WTC11 (cell line): ENCODE results near the gene OPRD1.

ENCODE experiments used
- CTCF ChIP-seq: fragments of 200-600 bp; IDR thresholded peaks from 2 replicates; pipeline ENCODE4 v1.8.0; 2022; ENCODE audit warnings: antibody characterized with exemption
- ETV6 ChIP-seq: sonication (generic); formaldehyde crosslinking; IDR thresholded peaks from 2 replicates; pipeline ENCODE4 v1.8.1; 2022; ENCODE audit warnings: mild to moderate bottlenecking, missing genetic modification reagents
- HMGXB4 ChIP-seq: sonication (generic); formaldehyde crosslinking; IDR thresholded peaks from 2 replicates; pipeline ENCODE4 v1.8.1; 2023; ENCODE audit warnings: mild to moderate bottlenecking, moderate library complexity, missing genetic modification reagents
- MAX ChIP-seq: sonication (generic); formaldehyde crosslinking; IDR thresholded peaks from 2 replicates; pipeline ENCODE4 v1.8.0; 2022; ENCODE audit warnings: mild to moderate bottlenecking, missing genetic modification reagents
- MYBL2 ChIP-seq: sonication (generic); formaldehyde crosslinking; IDR thresholded peaks from 2 replicates; pipeline ENCODE4 v1.8.1; 2023; ENCODE audit warnings: mild to moderate bottlenecking, moderate library complexity, missing genetic modification reagents
- NR1H2 ChIP-seq: sonication (generic); formaldehyde crosslinking; IDR thresholded peaks from 2 replicates; pipeline ENCODE4 v1.9.0; 2021; ENCODE audit warnings: mild to moderate bottlenecking, moderate library complexity, missing genetic modification reagents
- RELA ChIP-seq: sonication (generic); formaldehyde crosslinking; IDR thresholded peaks from 2 replicates; pipeline ENCODE4 v1.8.1; 2022; ENCODE audit warnings: missing genetic modification reagents, mild to moderate bottlenecking, borderline replicate concordance
- USF1 ChIP-seq: sonication (generic); formaldehyde crosslinking; IDR thresholded peaks from 2 replicates; pipeline ENCODE4 v1.8.0; 2022; ENCODE audit warnings: mild to moderate bottlenecking, missing genetic modification reagents
- ZNF121 ChIP-seq: sonication (generic); formaldehyde crosslinking; IDR thresholded peaks from 2 replicates; pipeline ENCODE4 v1.8.0; 2023; ENCODE audit warnings: missing genetic modification reagents
- ZNF263 ChIP-seq: sonication (generic); formaldehyde crosslinking; IDR thresholded peaks from 2 replicates; pipeline ENCODE4 v1.8.1; 2022; ENCODE audit warnings: low read depth, mild to moderate bottlenecking, moderate library complexity, missing genetic modification reagents
- ZNF512 ChIP-seq: sonication (generic); formaldehyde crosslinking; IDR thresholded peaks from 2 replicates; pipeline ENCODE4 v1.8.1; 2022; ENCODE audit warnings: missing genetic modification reagents, borderline replicate concordance

DNA sequence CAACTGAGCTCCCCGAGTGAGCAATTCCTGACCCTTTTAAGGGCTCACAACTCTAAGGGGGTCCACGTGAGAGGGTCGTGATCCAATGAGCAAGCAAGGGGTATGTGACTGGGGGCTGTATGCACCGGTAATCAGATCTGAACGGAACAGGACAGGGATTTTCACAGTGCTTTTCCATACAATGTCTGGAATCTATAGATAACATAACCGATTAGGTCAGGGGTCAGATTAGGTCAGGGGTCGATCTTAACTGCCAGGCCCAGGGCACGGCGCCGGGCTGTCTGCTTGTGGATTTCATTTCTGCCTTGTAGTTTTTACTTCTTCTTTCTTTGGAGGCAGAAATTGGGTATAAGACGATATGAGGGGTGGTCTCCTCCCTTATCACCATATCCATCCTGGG is 30.7 kb upstream of the OPRD1 start:
- TF ChIP-seq USF1 (no peak), ETV6 (CRISPR knock-in tag) (no peak), ZNF121 (CRISPR knock-in tag) (no peak), CTCF (no peak), ZNF512 (no peak), MAX (no peak), MYBL2 (CRISPR knock-in tag) (no peak), HMGXB4 (CRISPR knock-in tag) (no peak), ZNF263 (CRISPR knock-in tag) (no peak), NR1H2 (CRISPR knock-in tag) (no peak), RELA (no peak)
